Measurements from ENCODE around the gene KLHL25.

The KLHL25 gene

DNA sequence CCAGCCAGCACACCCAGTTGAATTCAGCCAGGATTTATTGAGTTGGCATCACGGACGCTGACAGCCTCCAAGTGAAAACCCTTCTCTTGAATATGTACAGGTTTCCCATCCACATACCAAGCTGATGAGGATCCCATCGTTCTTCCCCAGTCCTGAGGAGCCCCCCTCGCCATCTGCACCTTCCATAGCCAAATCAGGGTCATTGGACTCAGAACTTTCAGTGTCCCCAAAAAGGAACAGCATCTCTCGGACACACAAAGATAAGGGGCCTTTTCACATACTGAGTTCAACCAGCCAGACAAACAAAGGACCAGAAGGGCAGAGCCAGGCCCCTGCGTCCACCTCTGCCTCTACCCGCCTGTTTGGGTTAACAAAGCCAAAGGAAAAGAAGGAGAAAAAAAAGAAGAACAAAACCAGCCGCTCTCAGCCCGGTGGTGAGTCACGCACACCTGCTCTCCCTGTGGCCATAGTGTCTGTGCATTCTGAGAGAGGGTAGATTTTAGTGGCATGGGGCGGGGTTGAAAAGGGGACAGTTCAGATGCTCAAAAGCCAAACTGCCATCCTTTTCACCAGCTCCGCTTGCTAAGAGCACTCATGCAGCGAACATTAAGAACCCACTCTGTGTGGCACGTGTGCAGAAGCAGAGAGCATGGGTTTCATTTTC lies 51.2 kb downstream of the KLHL25 start:
- ATAC-seq (no peak), DNase-seq (no peak)
- peaks cover 48% of the 10 kb centered on the region for H3K36me3 Mint-ChIP-seq (ENCODE audit: low read depth)
- H3K9me3 Mint-ChIP-seq, result no peaks in the 10 kb centered on the region
- H3K27me3 Mint-ChIP-seq, result no peaks in the 10 kb centered on the region
- H3K4me3 Mint-ChIP-seq, result no peak overlapping the region
- H3K4me1 Mint-ChIP-seq, result no peaks in the 10 kb centered on the region
- H3K27ac Mint-ChIP-seq, result peak overlapping the region; percentile 39

DNA sequence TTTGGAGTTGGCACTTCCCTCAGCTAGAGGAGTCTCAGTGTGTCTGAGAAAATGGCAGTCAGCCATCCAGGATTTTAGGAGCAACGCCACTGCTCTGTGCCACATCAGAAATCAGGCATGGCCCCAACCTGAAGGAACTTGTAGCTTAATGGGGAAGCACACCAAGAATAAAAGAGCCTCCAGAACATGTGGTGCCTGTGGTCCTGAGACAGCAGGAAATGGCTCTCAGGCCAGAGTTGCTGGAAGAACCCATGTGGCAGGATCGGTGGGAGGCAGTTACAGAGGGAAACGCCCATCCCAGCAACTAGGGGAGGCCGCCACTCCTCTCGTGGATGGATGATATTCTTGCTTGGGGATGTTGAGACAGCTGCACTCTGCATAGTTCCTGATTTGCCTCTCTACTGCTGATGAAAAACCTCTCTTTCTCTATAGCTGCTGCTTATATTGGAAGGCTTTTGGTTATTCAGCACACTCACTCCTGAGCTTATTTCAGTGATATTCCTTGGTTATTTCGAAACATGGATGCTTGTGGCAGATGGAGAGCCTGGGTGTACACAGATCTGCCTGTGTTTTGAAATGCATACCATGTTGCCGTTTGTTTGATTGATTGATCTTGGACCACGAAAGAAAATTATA lies 52.4 kb downstream of the KLHL25 start:
- DNase-seq (no peak), ATAC-seq (no peak)
- Mint-ChIP-seq H3K27ac (peak overlapping the region; percentile 17), H3K27me3 (no peaks in the 10 kb centered on the region), H3K9me3 (no peaks in the 10 kb centered on the region), H3K4me3 (no peak overlapping the region), H3K4me1 (no peaks in the 10 kb centered on the region), H3K36me3 (ENCODE audit: low read depth) (peaks cover 51% of the 10 kb centered on the region)

DNA sequence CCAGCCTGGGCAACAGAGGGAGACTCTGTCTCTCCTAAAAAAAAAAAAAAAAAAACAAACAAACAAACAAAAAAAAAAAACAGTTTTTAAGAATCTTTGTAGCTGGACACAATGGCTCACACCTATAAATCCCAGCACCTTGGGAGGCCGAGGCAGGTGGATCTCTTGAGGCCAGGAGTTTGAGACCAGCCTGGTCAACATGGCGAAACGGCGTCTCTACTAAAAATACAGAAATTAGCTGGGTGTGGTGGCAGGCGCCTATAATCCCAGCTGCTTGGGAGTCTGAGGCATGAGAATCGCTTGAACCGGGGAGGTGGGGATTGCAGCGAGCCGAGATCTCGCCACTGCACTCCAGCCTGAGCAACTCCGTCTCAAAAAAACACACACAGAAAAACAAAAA lies 53.1 kb downstream of the KLHL25 start:
- DNase-seq, result no peak
- H3K27ac Mint-ChIP-seq, result peak overlapping the region; percentile 19
- no peak overlapping the region for H3K4me3 Mint-ChIP-seq
- no peaks in the 10 kb centered on the region for H3K9me3 Mint-ChIP-seq
- H3K36me3 Mint-ChIP-seq (ENCODE audit: low read depth), result peaks cover 56% of the 10 kb centered on the region
- no peak for ATAC-seq
- H3K4me1 Mint-ChIP-seq, result no peaks in the 10 kb centered on the region
- no peaks in the 10 kb centered on the region for H3K27me3 Mint-ChIP-seq

DNA sequence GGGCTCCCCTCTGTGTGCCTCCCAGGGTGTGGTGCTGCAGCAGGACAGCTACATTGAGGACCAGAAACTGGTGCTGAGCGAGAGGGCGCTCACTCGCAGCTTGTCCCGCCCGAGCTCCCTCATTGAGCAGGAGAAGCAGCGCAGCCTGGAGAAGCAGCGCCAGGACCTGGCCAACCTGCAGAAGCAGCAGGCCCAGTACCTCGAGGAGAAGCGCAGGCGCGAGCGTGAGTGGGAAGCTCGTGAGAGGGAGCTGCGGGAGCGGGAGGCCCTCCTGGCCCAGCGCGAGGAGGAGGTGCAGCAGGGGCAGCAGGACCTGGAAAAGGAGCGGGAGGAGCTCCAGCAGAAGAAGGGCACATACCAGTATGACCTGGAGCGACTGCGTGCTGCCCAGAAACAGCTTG lies 53.7 kb downstream of the KLHL25 start:
- no peaks in the 10 kb centered on the region for H3K4me1 Mint-ChIP-seq
- DNase-seq (no peak), ATAC-seq (no peak)
- H3K9me3 Mint-ChIP-seq, result no peaks in the 10 kb centered on the region
- peaks cover 59% of the 10 kb centered on the region for H3K36me3 Mint-ChIP-seq (ENCODE audit: low read depth)
- no peak overlapping the region for H3K4me3 Mint-ChIP-seq
- no peaks in the 10 kb centered on the region for H3K27me3 Mint-ChIP-seq
- H3K27ac Mint-ChIP-seq, result peak overlapping the region; percentile 19

DNA sequence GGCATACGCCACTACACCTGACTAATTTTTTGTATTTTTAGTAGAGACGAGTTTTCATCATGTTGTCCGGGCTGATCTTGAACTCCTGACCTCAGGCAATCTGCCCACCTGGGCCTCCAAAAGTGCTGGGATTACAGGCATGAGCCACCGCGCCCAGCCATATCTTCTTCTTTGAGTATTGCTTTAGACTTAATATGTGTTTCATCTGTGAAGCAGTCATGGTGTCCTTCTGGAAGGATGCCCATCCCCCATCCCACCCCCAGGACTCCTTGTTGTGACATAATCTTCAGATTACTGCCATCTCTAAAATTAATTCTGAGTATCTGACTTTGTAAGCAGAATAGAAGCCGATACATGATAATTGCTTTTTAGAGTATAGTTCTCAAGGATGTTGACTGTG lies 57.7 kb downstream of the KLHL25 start:
- H3K9me3 Mint-ChIP-seq, result peaks cover 11% of the 10 kb centered on the region
- peaks cover 2% of the 10 kb centered on the region for H3K4me1 Mint-ChIP-seq
- no peak overlapping the region for H3K27ac Mint-ChIP-seq
- H3K4me3 Mint-ChIP-seq, result no peak overlapping the region
- no peak for ATAC-seq
- no peak for DNase-seq
- no peaks in the 10 kb centered on the region for H3K27me3 Mint-ChIP-seq
- H3K36me3 Mint-ChIP-seq (ENCODE audit: low read depth), result peaks cover 64% of the 10 kb centered on the region

DNA sequence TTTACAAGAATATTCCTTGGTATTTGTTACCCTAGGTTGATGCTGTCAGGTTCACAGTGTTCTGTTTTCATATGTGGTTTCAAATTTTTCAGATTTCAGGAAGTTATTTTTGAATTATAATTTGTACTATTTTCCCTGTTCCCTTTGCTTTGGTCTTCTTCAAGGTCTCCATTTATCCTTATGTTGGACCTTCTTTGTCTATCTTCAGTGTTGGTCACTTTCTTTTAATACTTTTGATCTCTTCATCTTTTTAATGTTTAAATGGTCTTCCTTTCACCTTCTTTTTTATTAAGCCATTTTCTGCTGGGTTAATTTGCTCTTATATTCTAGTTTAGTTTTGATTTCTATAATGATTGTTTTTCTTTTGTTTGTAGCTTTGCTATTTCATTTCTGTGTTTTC lies 61.3 kb downstream of the KLHL25 start:
- Mint-ChIP-seq H3K27ac (no peak overlapping the region), H3K36me3 (ENCODE audit: low read depth) (peaks cover 70% of the 10 kb centered on the region), H3K4me3 (no peak overlapping the region), H3K9me3 (peaks cover 11% of the 10 kb centered on the region), H3K27me3 (no peaks in the 10 kb centered on the region), H3K4me1 (peaks cover 16% of the 10 kb centered on the region)
- ATAC-seq, result no peak
- DNase-seq, result no peak

DNA sequence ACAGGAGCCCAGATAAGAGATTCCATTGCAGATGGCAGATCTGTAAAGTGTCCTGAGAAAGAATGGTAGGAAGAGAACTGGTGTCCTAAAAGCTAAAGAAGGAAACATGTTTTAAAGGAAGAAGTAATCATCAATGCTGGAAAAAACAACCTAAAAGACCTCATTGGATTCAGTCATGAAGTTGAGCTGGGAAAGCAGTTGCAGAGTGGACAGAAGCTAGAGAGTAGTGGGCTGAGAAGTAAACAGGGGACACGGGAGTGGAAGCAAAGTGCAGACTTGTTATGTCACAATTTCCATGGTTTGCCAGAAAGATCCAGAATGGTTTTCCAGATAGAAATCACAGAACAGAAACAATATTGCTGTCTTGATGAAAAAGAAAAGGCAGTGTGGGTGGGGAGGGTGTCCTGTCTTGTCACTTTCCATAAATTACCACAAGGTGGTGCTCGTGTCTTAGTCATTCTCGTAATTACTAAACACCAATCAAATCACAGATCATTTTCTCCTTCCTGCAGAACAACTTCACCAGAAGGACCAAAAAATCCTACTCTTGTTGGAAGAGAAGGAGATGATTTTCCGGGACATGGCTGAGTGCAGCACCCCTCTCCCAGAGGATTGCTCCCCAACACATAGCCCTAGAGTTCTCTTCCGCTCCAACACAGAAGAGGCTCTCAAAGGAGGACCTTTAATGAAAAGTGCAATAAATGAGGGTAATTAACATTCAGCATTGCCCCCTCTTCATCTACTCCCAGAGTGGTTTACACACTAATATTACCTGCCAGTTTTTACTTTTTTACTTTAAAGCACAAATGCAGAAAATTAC lies 64.5 kb downstream of the KLHL25 start:
- peaks cover 68% of the 10 kb centered on the region for H3K36me3 Mint-ChIP-seq (ENCODE audit: low read depth)
- H3K9me3 Mint-ChIP-seq, result peaks cover 11% of the 10 kb centered on the region
- peak overlapping the region; percentile 61 for H3K27ac Mint-ChIP-seq
- ATAC-seq (peak; percentile 75), DNase-seq (no peak)
- no peak overlapping the region for H3K4me3 Mint-ChIP-seq
- H3K27me3 Mint-ChIP-seq, result no peaks in the 10 kb centered on the region
- H3K4me1 Mint-ChIP-seq, result peaks cover 25% of the 10 kb centered on the region

DNA sequence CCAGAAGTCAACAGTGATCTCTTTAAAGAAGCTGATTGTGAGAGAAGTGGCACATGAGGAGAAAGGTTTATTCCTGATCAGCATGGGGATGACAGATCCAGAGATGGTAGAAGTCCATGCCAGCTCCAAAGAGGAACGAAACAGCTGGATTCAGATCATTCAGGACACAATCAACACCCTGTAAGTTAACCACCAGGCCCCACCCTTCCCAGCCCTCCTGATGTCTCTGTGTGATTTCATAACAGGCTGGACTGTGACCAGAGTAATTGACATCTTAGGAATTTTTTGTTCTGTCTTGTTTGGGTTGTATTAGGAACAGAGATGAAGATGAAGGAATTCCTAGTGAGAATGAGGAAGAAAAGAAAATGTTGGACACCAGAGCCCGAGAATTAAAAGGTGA lies 67.7 kb downstream of the KLHL25 start:
- Mint-ChIP-seq H3K27ac (peak overlapping the region; percentile 28), H3K36me3 (ENCODE audit: low read depth) (peaks cover 66% of the 10 kb centered on the region), H3K27me3 (no peaks in the 10 kb centered on the region), H3K4me3 (no peak overlapping the region), H3K4me1 (peaks cover 51% of the 10 kb centered on the region), H3K9me3 (no peaks in the 10 kb centered on the region)
- DNase-seq (no peak), ATAC-seq (no peak)

DNA sequence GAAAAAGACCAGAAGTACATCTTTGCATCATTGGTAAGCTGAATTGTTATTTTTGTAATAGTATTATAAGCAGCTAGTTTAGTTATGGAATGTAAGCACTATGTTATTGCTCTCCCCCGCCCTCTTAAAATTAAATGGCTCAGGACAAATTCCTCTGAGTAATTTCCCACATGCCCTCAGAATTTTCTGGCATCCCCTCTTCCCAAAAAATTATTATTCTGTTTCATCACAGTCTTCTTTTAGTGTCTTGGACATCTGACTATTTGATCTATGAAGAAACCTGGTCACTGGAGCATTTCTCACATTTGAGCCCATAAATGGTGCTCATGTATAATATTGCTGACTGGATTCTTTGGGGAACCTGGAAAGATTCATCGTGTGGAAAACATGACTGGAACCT lies 68.3 kb downstream of the KLHL25 start:
- H3K27ac Mint-ChIP-seq, result peak overlapping the region; percentile 28
- H3K27me3 Mint-ChIP-seq, result no peaks in the 10 kb centered on the region
- peaks cover 68% of the 10 kb centered on the region for H3K36me3 Mint-ChIP-seq (ENCODE audit: low read depth)
- DNase-seq (no peak), ATAC-seq (no peak)
- H3K4me3 Mint-ChIP-seq, result no peak overlapping the region
- H3K9me3 Mint-ChIP-seq, result no peaks in the 10 kb centered on the region
- peaks cover 55% of the 10 kb centered on the region for H3K4me1 Mint-ChIP-seq

DNA sequence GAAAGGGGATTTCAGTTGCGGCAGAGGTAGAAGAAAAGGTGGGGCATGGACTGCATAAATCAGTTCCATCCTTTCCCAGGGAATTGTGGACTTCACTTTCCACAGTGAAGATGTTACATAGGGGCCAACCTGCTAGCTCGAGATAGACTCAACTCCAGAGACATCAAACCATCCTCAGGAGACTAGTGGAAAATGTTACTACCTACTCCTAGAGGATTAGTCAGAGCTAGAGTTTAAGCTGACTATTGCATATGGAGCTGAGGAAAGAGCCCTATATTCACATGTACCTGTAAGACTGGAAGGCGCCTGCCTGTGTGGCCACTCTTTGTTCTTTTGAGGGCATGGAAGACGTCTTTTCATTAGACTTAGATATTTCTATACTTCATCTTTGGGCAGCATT lies 69.2 kb downstream of the KLHL25 start:
- H3K36me3 Mint-ChIP-seq (ENCODE audit: low read depth), result peaks cover 68% of the 10 kb centered on the region
- H3K9me3 Mint-ChIP-seq, result no peaks in the 10 kb centered on the region
- no peak for DNase-seq
- H3K27me3 Mint-ChIP-seq, result no peaks in the 10 kb centered on the region
- ATAC-seq, result peak; percentile 72
- H3K4me3 Mint-ChIP-seq, result no peak overlapping the region
- H3K4me1 Mint-ChIP-seq, result peaks cover 61% of the 10 kb centered on the region
- H3K27ac Mint-ChIP-seq, result peak overlapping the region; percentile 57

DNA sequence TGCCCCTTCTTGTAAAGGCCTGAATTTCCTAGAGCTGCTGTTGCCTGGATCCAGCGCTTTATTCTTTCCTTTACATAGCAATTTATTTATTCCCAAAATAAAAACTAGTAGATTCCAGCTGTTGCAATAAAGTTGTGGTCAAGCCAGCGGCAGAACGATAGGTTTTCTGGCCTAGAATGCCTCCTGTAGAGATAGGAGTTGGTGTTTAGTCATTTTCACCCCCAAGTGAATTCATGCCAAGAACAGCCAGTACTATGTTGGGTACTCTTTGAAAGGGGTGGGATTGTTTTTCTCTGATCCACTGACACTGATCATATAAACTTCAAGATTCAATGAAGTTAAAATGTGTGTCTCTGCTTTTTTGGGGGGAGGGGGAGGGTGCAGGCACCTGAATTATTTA lies 69.7 kb downstream of the KLHL25 start:
- peaks cover 63% of the 10 kb centered on the region for H3K36me3 Mint-ChIP-seq (ENCODE audit: low read depth)
- no peaks in the 10 kb centered on the region for H3K9me3 Mint-ChIP-seq
- H3K4me3 Mint-ChIP-seq, result no peak overlapping the region
- no peaks in the 10 kb centered on the region for H3K27me3 Mint-ChIP-seq
- peak overlapping the region; percentile 91 for H3K27ac Mint-ChIP-seq
- no peak for DNase-seq
- peaks cover 61% of the 10 kb centered on the region for H3K4me1 Mint-ChIP-seq
- no peak for ATAC-seq

DNA sequence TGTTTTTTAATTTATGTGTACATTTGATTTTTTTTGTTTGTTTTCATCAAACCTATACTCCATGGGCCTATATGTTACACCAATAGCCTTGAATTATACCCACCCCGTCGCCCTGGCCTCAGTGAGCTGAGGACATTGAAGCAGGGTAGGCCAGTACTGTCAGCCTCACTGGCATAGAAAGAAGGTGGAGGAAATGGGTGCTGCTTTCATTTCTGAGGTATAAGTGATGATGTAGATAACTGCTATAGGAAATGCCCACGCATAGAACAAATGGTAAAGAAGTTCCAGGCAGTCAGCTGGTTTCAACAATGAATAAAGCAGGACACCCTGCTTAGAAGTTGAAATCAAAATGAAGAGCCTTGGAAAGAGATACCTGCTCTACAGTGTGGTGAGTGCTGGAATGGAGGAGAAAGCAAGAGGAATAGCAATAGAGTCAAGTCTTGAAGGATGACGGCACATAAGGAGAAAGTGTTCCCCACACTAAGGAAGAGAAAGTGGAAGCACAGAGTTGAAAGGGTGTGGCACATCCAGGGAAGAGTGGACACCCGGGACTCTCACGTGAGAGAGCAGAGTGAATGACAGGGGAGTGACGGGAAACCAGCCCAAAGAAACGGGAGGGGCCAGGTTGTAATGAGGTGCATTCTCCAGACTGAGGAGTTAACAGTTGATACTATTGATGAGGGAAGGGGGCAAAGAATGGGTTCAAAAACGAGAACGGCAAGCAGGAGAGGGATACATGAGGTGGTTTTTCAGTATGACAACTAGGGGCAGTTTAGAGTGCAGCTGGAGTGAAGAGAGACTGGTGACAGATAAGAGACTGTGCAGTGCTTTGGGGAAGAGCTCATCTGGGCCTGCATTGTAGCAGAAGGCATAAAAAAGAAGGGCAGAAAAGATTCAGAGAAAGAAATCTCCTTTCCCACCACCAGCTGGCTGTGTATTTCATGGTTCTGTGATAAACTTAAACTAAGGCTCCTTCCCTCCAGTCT lies 70.5 kb downstream of the KLHL25 start:
- Mint-ChIP-seq H3K36me3 (ENCODE audit: low read depth) (peaks cover 62% of the 10 kb centered on the region), H3K9me3 (no peaks in the 10 kb centered on the region), H3K4me3 (peak overlapping the region; percentile 62), H3K27ac (peak overlapping the region; percentile 91), H3K4me1 (peaks cover 56% of the 10 kb centered on the region), H3K27me3 (no peaks in the 10 kb centered on the region)
- ATAC-seq (peak; percentile 53), DNase-seq (no peak)

DNA sequence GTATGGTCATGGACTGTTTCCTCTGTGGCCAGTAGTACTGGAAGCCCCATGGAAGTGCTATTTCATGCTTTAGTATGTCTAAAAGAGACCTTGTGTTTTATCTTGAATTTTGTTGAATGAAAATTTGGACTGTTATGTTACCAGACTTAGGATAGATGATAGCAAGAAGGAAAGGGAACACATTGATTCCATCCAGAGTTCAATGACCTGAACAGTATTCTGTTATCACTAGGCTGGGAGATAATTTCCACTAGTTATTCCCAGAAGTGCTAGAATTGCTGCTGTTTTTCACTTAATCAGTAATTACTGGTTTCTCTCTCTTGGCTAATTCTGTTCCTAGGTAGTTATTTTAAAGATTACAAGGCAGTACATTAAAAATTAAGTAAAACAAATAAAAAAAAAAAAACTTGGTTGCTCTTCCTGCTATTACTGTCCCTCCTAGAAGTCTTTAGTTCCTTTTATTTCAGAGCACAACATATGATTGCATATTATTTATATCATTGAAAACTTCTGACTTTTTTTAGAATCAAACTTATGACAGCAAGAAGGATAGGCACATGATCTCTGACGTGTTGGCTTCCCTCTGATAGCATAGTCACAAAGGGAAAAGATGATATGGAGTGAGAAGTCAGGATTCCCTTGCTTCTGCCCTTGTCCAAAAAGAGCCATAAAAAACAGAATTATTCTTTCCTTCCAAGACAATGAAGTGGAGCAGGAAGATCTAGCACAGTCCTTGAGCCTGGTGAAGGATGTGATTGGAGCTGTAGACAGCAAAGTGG lies 72.2 kb downstream of the KLHL25 start:
- no peak for DNase-seq
- Mint-ChIP-seq H3K9me3 (no peaks in the 10 kb centered on the region), H3K36me3 (ENCODE audit: low read depth) (peaks cover 71% of the 10 kb centered on the region), H3K4me3 (no peak overlapping the region), H3K27ac (peak overlapping the region; percentile 31), H3K27me3 (no peaks in the 10 kb centered on the region), H3K4me1 (peaks cover 61% of the 10 kb centered on the region)
- ATAC-seq, result no peak

Data from activated naive CD8-positive, alpha-beta T cell treated with anti-CD3 and anti-CD28 coated beads, Interleukin-2, amount 50 U/mL, for 24 hours (primary cell).